GM23338 (cell line): ENCODE measurements around the gene JUNB. TPM values are rescaled to one million over a fixed set of nuclear protein-coding genes. Genes with fewer than 3 reads are reported as not detected.

Source experiments
- ATAC-seq: fragments of 200-7000 bp; cut with Tn5 transposase; 3 replicates; pipeline ENCODE4 v1.9.1; 2020
- DNase-seq: peaks from one replicate; pipeline ENCODE4 v3.0.0-alpha.2; 2015; ENCODE audit warnings: low spot score
- H2AFZ ChIP-seq: fragments of 200-600 bp; sonication (generic); 2 replicates; pipeline ENCODE4 v1.8.0; 2016; ENCODE audit warnings: antibody characterized with exemption, mild to moderate bottlenecking, moderate library complexity
- H3F3A ChIP-seq: fragments of 200-600 bp; sonication (generic); replicated peaks from 2 replicates; pipeline ENCODE4 v1.8.0; 2017; ENCODE audit warnings: antibody characterized with exemption, mixed run types, low read depth
- H3K27ac ChIP-seq: fragments of 200-600 bp; sonication (generic); 2 replicates; pipeline ENCODE4 v1.6.1; 2016; ENCODE audit warnings: low read depth
- H3K27me3 ChIP-seq: fragments of 200-600 bp; sonication (generic); 2 replicates; pipeline ENCODE4 v1.8.0; 2016; ENCODE audit warnings: mild to moderate bottlenecking, mixed run types, moderate library complexity; ENCODE audit not compliant: insufficient read depth
- H3K36me3 ChIP-seq: fragments of 200-600 bp; sonication (generic); 2 replicates; pipeline ENCODE4 v1.8.0; 2016; ENCODE audit warnings: mild to moderate bottlenecking; ENCODE audit not compliant: insufficient read depth
- H3K4me1 ChIP-seq: fragments of 200-600 bp; sonication (generic); 2 replicates; pipeline ENCODE4 v1.8.0; 2016; ENCODE audit warnings: mild to moderate bottlenecking, moderate library complexity; ENCODE audit not compliant: insufficient read depth
- H3K4me2 ChIP-seq: fragments of 200-600 bp; sonication (generic); 2 replicates; pipeline ENCODE4 v1.7.1; 2017; ENCODE audit warnings: mixed run types
- H3K4me3 ChIP-seq: fragments of 200-600 bp; sonication (generic); 2 replicates; pipeline ENCODE4 v1.6.1; 2016; ENCODE audit warnings: mixed run types
- H3K79me2 ChIP-seq: fragments of 200-600 bp; sonication (generic); replicated peaks from 2 replicates; pipeline ENCODE4 v1.8.0; 2017; ENCODE audit warnings: mild to moderate bottlenecking; ENCODE audit not compliant: insufficient read depth
- H3K9me2 ChIP-seq: fragments of 200-600 bp; sonication (generic); 2 replicates; pipeline ENCODE4 v1.8.0; 2017; ENCODE audit not compliant: insufficient read depth
- H4K20me1 ChIP-seq: fragments of 200-600 bp; sonication (generic); replicated peaks from 2 replicates; pipeline ENCODE4 v1.8.0; 2017; ENCODE audit warnings: mild to moderate bottlenecking; ENCODE audit not compliant: insufficient read depth
- H3K27ac Mint-ChIP-seq: 2 replicates; pipeline ENCODE4 v1.8.0; 2020; ENCODE audit warnings: inconsistent platforms, mild to moderate bottlenecking, moderate library complexity, mixed read lengths
- H3K27me3 Mint-ChIP-seq: 3 replicates; pipeline ENCODE4 v1.8.0; 2022; ENCODE audit warnings: low read depth, mild to moderate bottlenecking, moderate library complexity, mixed read lengths, inconsistent platforms; ENCODE audit not compliant: insufficient read depth, poor library complexity
- H3K36me3 Mint-ChIP-seq: 3 replicates; pipeline ENCODE4 v1.8.0; 2021; ENCODE audit warnings: low read depth, mild to moderate bottlenecking, inconsistent platforms, moderate library complexity, mixed read lengths
- H3K4me1 Mint-ChIP-seq: 3 replicates; pipeline ENCODE4 v1.8.0; 2020; ENCODE audit warnings: mild to moderate bottlenecking, inconsistent platforms, mixed read lengths
- H3K4me3 Mint-ChIP-seq: 3 replicates; pipeline ENCODE4 v1.8.0; 2021; ENCODE audit warnings: moderate library complexity, mild to moderate bottlenecking, inconsistent platforms, mixed read lengths
- H3K9me3 Mint-ChIP-seq: 3 replicates; pipeline ENCODE4 v1.8.0; 2020; ENCODE audit warnings: moderate library complexity, mild to moderate bottlenecking, inconsistent platforms, mixed read lengths
- CREB1 ChIP-seq: fragments of 250-450 bp; sonication (Bioruptor Pico); IDR thresholded peaks from 2 replicates; pipeline ENCODE4 v1.5.0; 2020; ENCODE audit warnings: low read depth, mild to moderate bottlenecking, moderate library complexity
- EZH2 ChIP-seq: fragments of 200-600 bp; sonication (generic); IDR thresholded peaks from one replicate; pipeline ENCODE4 v1.8.0; 2017; ENCODE audit warnings: antibody characterized with exemption, mild to moderate bottlenecking, low read depth; ENCODE audit not compliant: unreplicated experiment
- EZH2phosphoT487 ChIP-seq: fragments of 200-600 bp; sonication (generic); IDR thresholded peaks from one replicate; pipeline ENCODE4 v1.8.1; 2018; ENCODE audit warnings: antibody characterized with exemption; ENCODE audit not compliant: unreplicated experiment
- JUNB ChIP-seq: IDR thresholded peaks from one replicate; pipeline ENCODE4 v1.6.1; 2016; ENCODE audit warnings: antibody characterized with exemption; ENCODE audit not compliant: unreplicated experiment
- NANOG ChIP-seq: IDR thresholded peaks from 2 replicates; pipeline ENCODE4 v1.6.1; 2016; ENCODE audit warnings: antibody characterized with exemption, borderline replicate concordance
- POLR2AphosphoS5 ChIP-seq: IDR thresholded peaks from 2 replicates; pipeline ENCODE4 v1.6.1; 2016; ENCODE audit warnings: antibody characterized with exemption, low read depth
- STAT1 ChIP-seq: IDR thresholded peaks from one replicate; pipeline ENCODE4 v1.6.1; 2016; ENCODE audit warnings: antibody characterized with exemption; ENCODE audit not compliant: unreplicated experiment
- ZNF114 ChIP-seq: fragments of 250-450 bp; sonication (Bioruptor Pico); IDR thresholded peaks from 2 replicates; pipeline ENCODE4 v1.5.0; 2020; ENCODE audit warnings: mild to moderate bottlenecking, moderate library complexity
- ZNF331 ChIP-seq: fragments of 250-450 bp; sonication (Bioruptor Pico); IDR thresholded peaks from 2 replicates; pipeline ENCODE4 v1.5.0; 2020; ENCODE audit warnings: low read depth, mild to moderate bottlenecking, moderate library complexity
- polyA plus RNA-seq: library from polyadenylated mRNA; unstranded; fragments of >200 nt; fragmentation: Nextera tagmentation; extraction: Ambion mirVana; gene quantifications from 2 replicates; pipeline ENCODE4 v1.2.1, GENCODE V29; 2016
- total RNA-seq: library from RNA; depleted of rRNA; stranded (reverse); fragments of >200 nt; shearing (Covaris generic); gene quantifications from 2 replicates; pipeline ENCODE4 v1.2.3, GENCODE V29; 2014
- TF ChIP-seq, protein P1 (sequence below): IDR thresholded peaks from one replicate; pipeline ENCODE4 v1.6.1; 2018; ENCODE audit warnings: antibody characterized with exemption; ENCODE audit not compliant: unreplicated experiment
- TF ChIP-seq, protein P2 (sequence below): fragments of 250-450 bp; sonication (Bioruptor Pico); IDR thresholded peaks from 2 replicates; pipeline ENCODE4 v1.5.0; 2020; ENCODE audit warnings: mild to moderate bottlenecking, moderate library complexity
- TF ChIP-seq, protein P3 (sequence below): IDR thresholded peaks from 2 replicates; pipeline ENCODE4 v1.6.1; 2016; ENCODE audit warnings: antibody characterized with exemption
- TF ChIP-seq, protein P4 (sequence below), 2 experiments: fragments of 200-600 bp in 1 of 2; sonication (generic) in 1 of 2; conservative IDR thresholded peaks; 2 replicates each; pipeline versions ENCODE4 v1.5.1 to v1.6.1; 2016 to 2017; ENCODE audit warnings: antibody characterized with exemption in 2 of 2, low read depth in 2 of 2, mild to moderate bottlenecking in 2 of 2, moderate library complexity in 1 of 2

The JUNB gene
- total and polyA plus RNA-seq, 2 experiments from 2014 or later: 7.7 to 20.2 TPM

DNA sequence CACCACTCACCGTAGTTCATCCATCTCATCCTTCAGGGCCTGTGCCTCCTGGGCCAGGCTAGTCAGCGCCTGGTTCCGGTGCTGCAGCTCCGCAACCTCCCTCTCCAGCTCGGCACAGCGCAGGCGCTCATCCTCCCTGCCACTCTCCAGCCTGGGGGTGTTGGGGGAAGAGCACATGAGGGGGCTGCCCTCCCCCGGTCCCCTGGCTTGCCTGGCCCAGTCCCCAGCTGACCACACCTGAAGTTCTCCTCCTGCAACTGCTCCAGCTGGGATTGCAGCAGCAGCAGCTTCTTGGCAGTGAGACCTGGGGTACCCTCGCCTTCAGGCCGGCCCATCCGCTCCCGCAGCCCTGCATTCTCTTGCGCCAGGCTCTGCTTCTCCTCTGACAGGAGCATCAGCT is 20.4 kb upstream of the JUNB start:
- H3K4me1 ChIP-seq: peaks cover 10% of the 10 kb centered on the region; the same call in 1 of the 2 replicates
- Mint-ChIP-seq H3K4me3 (no peak overlapping the region), H3K36me3 (peaks cover 46% of the 10 kb centered on the region), H3K4me1 (peaks cover 26% of the 10 kb centered on the region), H3K27me3 (peaks cover 25% of the 10 kb centered on the region), H3K27ac (no peak overlapping the region), H3K9me3 (peaks cover 3% of the 10 kb centered on the region; the same call in 2 of the 3 replicates)
- H4K20me1 ChIP-seq: no peaks in the 10 kb centered on the region; the same call in 1 of the 2 replicates
- peaks cover 9% of the 10 kb centered on the region; the same call in 1 of the 2 replicates for H3K79me2 ChIP-seq
- DNase-seq (no peak), ATAC-seq (no peak)
- no peaks in the 10 kb centered on the region for H3K27me3 ChIP-seq
- no peak overlapping the region for H3K4me3 ChIP-seq
- H3F3A ChIP-seq: peaks cover 35% of the 10 kb centered on the region
- H2AFZ ChIP-seq: no peak overlapping the region
- no peak overlapping the region for H3K27ac ChIP-seq
- H3K36me3 ChIP-seq: 0 out of 2 replicates have a peak, but pooled peaks cover 10% of the 10 kb centered on the region
- no peaks in the 10 kb centered on the region for H3K9me2 ChIP-seq
- H3K4me2 ChIP-seq: no peak overlapping the region
- no peak for TF ChIP-seq EZH2phosphoT487
- no peak for TF ChIP-seq ZNF114 (CRISPR knock-in tag)
- no peak for TF ChIP-seq POLR2AphosphoS5
- TF ChIP-seq, protein P1, sequence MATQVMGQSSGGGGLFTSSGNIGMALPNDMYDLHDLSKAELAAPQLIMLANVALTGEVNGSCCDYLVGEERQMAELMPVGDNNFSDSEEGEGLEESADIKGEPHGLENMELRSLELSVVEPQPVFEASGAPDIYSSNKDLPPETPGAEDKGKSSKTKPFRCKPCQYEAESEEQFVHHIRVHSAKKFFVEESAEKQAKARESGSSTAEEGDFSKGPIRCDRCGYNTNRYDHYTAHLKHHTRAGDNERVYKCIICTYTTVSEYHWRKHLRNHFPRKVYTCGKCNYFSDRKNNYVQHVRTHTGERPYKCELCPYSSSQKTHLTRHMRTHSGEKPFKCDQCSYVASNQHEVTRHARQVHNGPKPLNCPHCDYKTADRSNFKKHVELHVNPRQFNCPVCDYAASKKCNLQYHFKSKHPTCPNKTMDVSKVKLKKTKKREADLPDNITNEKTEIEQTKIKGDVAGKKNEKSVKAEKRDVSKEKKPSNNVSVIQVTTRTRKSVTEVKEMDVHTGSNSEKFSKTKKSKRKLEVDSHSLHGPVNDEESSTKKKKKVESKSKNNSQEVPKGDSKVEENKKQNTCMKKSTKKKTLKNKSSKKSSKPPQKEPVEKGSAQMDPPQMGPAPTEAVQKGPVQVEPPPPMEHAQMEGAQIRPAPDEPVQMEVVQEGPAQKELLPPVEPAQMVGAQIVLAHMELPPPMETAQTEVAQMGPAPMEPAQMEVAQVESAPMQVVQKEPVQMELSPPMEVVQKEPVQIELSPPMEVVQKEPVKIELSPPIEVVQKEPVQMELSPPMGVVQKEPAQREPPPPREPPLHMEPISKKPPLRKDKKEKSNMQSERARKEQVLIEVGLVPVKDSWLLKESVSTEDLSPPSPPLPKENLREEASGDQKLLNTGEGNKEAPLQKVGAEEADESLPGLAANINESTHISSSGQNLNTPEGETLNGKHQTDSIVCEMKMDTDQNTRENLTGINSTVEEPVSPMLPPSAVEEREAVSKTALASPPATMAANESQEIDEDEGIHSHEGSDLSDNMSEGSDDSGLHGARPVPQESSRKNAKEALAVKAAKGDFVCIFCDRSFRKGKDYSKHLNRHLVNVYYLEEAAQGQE: no peak
- TF ChIP-seq, protein P2, sequence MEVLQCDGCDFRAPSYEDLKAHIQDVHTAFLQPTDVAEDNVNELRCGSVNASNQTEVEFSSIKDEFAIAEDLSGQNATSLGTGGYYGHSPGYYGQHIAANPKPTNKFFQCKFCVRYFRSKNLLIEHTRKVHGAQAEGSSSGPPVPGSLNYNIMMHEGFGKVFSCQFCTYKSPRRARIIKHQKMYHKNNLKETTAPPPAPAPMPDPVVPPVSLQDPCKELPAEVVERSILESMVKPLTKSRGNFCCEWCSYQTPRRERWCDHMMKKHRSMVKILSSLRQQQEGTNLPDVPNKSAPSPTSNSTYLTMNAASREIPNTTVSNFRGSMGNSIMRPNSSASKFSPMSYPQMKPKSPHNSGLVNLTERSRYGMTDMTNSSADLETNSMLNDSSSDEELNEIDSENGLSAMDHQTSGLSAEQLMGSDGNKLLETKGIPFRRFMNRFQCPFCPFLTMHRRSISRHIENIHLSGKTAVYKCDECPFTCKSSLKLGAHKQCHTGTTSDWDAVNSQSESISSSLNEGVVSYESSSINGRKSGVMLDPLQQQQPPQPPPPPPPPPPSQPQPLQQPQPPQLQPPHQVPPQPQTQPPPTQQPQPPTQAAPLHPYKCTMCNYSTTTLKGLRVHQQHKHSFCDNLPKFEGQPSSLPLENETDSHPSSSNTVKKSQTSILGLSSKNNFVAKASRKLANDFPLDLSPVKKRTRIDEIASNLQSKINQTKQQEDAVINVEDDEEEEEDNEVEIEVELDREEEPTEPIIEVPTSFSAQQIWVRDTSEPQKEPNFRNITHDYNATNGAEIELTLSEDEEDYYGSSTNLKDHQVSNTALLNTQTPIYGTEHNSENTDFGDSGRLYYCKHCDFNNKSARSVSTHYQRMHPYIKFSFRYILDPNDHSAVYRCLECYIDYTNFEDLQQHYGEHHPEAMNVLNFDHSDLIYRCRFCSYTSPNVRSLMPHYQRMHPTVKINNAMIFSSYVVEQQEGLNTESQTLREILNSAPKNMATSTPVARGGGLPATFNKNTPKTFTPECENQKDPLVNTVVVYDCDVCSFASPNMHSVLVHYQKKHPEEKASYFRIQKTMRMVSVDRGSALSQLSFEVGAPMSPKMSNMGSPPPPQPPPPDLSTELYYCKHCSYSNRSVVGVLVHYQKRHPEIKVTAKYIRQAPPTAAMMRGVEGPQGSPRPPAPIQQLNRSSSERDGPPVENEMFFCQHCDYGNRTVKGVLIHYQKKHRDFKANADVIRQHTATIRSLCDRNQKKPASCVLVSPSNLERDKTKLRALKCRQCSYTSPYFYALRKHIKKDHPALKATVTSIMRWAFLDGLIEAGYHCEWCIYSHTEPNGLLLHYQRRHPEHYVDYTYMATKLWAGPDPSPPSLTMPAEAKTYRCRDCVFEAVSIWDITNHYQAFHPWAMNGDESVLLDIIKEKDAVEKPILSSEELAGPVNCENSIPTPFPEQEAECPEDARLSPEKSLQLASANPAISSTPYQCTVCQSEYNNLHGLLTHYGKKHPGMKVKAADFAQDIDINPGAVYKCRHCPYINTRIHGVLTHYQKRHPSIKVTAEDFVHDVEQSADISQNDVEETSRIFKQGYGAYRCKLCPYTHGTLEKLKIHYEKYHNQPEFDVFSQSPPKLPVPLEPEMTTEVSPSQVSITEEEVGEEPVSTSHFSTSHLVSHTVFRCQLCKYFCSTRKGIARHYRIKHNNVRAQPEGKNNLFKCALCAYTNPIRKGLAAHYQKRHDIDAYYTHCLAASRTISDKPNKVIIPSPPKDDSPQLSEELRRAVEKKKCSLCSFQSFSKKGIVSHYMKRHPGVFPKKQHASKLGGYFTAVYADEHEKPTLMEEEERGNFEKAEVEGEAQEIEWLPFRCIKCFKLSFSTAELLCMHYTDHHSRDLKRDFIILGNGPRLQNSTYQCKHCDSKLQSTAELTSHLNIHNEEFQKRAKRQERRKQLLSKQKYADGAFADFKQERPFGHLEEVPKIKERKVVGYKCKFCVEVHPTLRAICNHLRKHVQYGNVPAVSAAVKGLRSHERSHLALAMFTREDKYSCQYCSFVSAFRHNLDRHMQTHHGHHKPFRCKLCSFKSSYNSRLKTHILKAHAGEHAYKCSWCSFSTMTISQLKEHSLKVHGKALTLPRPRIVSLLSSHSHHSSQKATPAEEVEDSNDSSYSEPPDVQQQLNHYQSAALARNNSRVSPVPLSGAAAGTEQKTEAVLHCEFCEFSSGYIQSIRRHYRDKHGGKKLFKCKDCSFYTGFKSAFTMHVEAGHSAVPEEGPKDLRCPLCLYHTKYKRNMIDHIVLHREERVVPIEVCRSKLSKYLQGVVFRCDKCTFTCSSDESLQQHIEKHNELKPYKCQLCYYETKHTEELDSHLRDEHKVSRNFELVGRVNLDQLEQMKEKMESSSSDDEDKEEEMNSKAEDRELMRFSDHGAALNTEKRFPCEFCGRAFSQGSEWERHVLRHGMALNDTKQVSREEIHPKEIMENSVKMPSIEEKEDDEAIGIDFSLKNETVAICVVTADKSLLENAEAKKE (CRISPR knock-in tag): no peak
- TF ChIP-seq ZNF331 (CRISPR knock-in tag): no peak
- no peak for TF ChIP-seq STAT1
- no peak for TF ChIP-seq NANOG
- no peak for TF ChIP-seq JUNB
- no peak for TF ChIP-seq EZH2
- no peak for TF ChIP-seq CREB1 (CRISPR knock-in tag)
- TF ChIP-seq, protein P3, sequence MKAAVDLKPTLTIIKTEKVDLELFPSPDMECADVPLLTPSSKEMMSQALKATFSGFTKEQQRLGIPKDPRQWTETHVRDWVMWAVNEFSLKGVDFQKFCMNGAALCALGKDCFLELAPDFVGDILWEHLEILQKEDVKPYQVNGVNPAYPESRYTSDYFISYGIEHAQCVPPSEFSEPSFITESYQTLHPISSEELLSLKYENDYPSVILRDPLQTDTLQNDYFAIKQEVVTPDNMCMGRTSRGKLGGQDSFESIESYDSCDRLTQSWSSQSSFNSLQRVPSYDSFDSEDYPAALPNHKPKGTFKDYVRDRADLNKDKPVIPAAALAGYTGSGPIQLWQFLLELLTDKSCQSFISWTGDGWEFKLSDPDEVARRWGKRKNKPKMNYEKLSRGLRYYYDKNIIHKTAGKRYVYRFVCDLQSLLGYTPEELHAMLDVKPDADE: no peak
- TF ChIP-seq, protein P4, sequence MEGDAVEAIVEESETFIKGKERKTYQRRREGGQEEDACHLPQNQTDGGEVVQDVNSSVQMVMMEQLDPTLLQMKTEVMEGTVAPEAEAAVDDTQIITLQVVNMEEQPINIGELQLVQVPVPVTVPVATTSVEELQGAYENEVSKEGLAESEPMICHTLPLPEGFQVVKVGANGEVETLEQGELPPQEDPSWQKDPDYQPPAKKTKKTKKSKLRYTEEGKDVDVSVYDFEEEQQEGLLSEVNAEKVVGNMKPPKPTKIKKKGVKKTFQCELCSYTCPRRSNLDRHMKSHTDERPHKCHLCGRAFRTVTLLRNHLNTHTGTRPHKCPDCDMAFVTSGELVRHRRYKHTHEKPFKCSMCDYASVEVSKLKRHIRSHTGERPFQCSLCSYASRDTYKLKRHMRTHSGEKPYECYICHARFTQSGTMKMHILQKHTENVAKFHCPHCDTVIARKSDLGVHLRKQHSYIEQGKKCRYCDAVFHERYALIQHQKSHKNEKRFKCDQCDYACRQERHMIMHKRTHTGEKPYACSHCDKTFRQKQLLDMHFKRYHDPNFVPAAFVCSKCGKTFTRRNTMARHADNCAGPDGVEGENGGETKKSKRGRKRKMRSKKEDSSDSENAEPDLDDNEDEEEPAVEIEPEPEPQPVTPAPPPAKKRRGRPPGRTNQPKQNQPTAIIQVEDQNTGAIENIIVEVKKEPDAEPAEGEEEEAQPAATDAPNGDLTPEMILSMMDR (conservative IDR thresholded peaks at IDR 0.05; ENCODE audit: low read depth in 2 of 2): no peak
